Osteocyte (in vitro differentiated cells): Measurements from ENCODE around the gene CCDC66. TPM values are rescaled to one million over a fixed set of nuclear protein-coding genes. Genes with fewer than 3 reads are reported as not detected.
"Not testable (repeated sequence)": the region's sequence is repeated elsewhere in the genome, so short reads cannot be mapped to it uniquely, and the experiment has no call there.

Experiments
- DNase-seq: peaks from one replicate; pipeline ENCODE4 v3.0.0; 2021; ENCODE audit warnings: mixed read lengths; ENCODE audit not compliant: unreplicated experiment; ENCODE audit errors: extremely low spot score
- H3K27ac Mint-ChIP-seq: one replicate; pipeline ENCODE4 v1.8.0; 2021; ENCODE audit warnings: mild to moderate bottlenecking, mixed read lengths; ENCODE audit not compliant: unreplicated experiment
- H3K27me3 Mint-ChIP-seq: one replicate; pipeline ENCODE4 v1.8.0; 2021; ENCODE audit warnings: mixed read lengths; ENCODE audit not compliant: unreplicated experiment
- H3K36me3 Mint-ChIP-seq: one replicate; pipeline ENCODE4 v1.8.0; 2021; ENCODE audit warnings: mixed read lengths; ENCODE audit not compliant: unreplicated experiment
- H3K4me1 Mint-ChIP-seq: one replicate; pipeline ENCODE4 v1.8.0; 2021; ENCODE audit warnings: mixed read lengths; ENCODE audit not compliant: unreplicated experiment
- H3K4me3 Mint-ChIP-seq: one replicate; pipeline ENCODE4 v1.8.0; 2021; ENCODE audit warnings: mild to moderate bottlenecking, moderate library complexity, mixed read lengths; ENCODE audit not compliant: unreplicated experiment
- H3K9me3 Mint-ChIP-seq: one replicate; pipeline ENCODE4 v1.8.0; 2021; ENCODE audit warnings: mixed read lengths; ENCODE audit not compliant: unreplicated experiment
- CTCF ChIP-seq: fragments of 200-600 bp; sonication (generic); IDR thresholded peaks from 2 replicates; pipeline ENCODE4 v1.5.0; 2021; ENCODE audit warnings: antibody characterized with exemption, mild to moderate bottlenecking, moderate library complexity
- total RNA-seq: library from RNA; stranded (reverse); gene quantifications from 2 replicates; pipeline ENCODE4 v1.2.1, GENCODE V29; 2021

The CCDC66 gene
- total RNA-seq, 1 donor from 2014 or later, result 24.3 TPM

GRCh38 chr3:56547486-56547885, 9.5 kb upstream of the CCDC66 start:
- no peak for DNase-seq
- Mint-ChIP-seq H3K4me3 (no peak overlapping the region), H3K4me1 (no peaks in the 10 kb centered on the region), H3K27ac (no peak overlapping the region), H3K27me3 (peaks cover 53% of the 10 kb centered on the region), H3K9me3 (no peaks in the 10 kb centered on the region), H3K36me3 (no peaks in the 10 kb centered on the region)
- no peak for TF ChIP-seq CTCF

GRCh38 chr3:56557831-56558170, 826 bp downstream of the CCDC66 start:
- Mint-ChIP-seq H3K4me3 (peak overlapping the region; percentile 97), H3K27ac (peak overlapping the region; percentile 97), H3K36me3 (peaks cover 14% of the 10 kb centered on the region), H3K9me3 (no peaks in the 10 kb centered on the region), H3K27me3 (peaks cover 27% of the 10 kb centered on the region), H3K4me1 (peaks cover 16% of the 10 kb centered on the region)
- no peak for DNase-seq
- no peak for TF ChIP-seq CTCF

- H3K4me3 Mint-ChIP-seq, result no peak overlapping the region
- H3K27ac Mint-ChIP-seq, result no peak overlapping the region
- H3K36me3 Mint-ChIP-seq, result peaks cover 55% of the 10 kb centered on the region
These were observed 16.5 kb downstream of the CCDC66 start for GRCh38 chr3:56573501-56573900.

GRCh38 chr3:56581941-56582340, 25.0 kb downstream of the CCDC66 start:
- Mint-ChIP-seq H3K36me3 (peaks cover 43% of the 10 kb centered on the region), H3K9me3 (peaks cover 16% of the 10 kb centered on the region)
- H3K4me3 Mint-ChIP-seq, H3K27ac Mint-ChIP-seq, H3K27me3 Mint-ChIP-seq, H3K4me1 Mint-ChIP-seq, DNase-seq: not testable (repeated sequence)

More at GRCh38 chr3:56573501-56573900, 16.5 kb downstream of the CCDC66 start:
- peaks cover 6% of the 10 kb centered on the region for H3K9me3 Mint-ChIP-seq
- H3K4me1 Mint-ChIP-seq, result no peaks in the 10 kb centered on the region
- no peaks in the 10 kb centered on the region for H3K27me3 Mint-ChIP-seq
- DNase-seq, result no peak
- TF ChIP-seq CTCF, result no peak

- H3K27me3 Mint-ChIP-seq, H3K4me3 Mint-ChIP-seq, DNase-seq, H3K9me3 Mint-ChIP-seq, H3K27ac Mint-ChIP-seq, H3K4me1 Mint-ChIP-seq: not testable (repeated sequence)
- H3K36me3 Mint-ChIP-seq, result peaks cover 26% of the 10 kb centered on the region
These were observed 27.3 kb downstream of the CCDC66 start for GRCh38 chr3:56584275-56584674.

GRCh38 chr3:56590814-56591213, 33.8 kb downstream of the CCDC66 start:
- no peak for DNase-seq
- H3K36me3 Mint-ChIP-seq, result peaks cover 14% of the 10 kb centered on the region
- H3K27me3 Mint-ChIP-seq, result no peaks in the 10 kb centered on the region
- TF ChIP-seq CTCF, result no peak
- no peak overlapping the region for H3K27ac Mint-ChIP-seq
- H3K4me3 Mint-ChIP-seq, result no peak overlapping the region
- H3K4me1 Mint-ChIP-seq, result peaks cover 4% of the 10 kb centered on the region
- H3K9me3 Mint-ChIP-seq, result no peaks in the 10 kb centered on the region
